Activated CD4-positive, CD25-positive, alpha-beta regulatory T cell (primary cell): Measurements from ENCODE around the gene RALGPS2.
"Not testable (repeated sequence)": the region's sequence is repeated elsewhere in the genome, so short reads cannot be mapped to it uniquely, and the experiment has no call there.

Experiments used
- DNase-seq, 4 experiments: peaks; one replicate each; lab custom pipeline; 2025; lab: John Stamatoyannopoulos, UW

Gene RALGPS2

DNA sequence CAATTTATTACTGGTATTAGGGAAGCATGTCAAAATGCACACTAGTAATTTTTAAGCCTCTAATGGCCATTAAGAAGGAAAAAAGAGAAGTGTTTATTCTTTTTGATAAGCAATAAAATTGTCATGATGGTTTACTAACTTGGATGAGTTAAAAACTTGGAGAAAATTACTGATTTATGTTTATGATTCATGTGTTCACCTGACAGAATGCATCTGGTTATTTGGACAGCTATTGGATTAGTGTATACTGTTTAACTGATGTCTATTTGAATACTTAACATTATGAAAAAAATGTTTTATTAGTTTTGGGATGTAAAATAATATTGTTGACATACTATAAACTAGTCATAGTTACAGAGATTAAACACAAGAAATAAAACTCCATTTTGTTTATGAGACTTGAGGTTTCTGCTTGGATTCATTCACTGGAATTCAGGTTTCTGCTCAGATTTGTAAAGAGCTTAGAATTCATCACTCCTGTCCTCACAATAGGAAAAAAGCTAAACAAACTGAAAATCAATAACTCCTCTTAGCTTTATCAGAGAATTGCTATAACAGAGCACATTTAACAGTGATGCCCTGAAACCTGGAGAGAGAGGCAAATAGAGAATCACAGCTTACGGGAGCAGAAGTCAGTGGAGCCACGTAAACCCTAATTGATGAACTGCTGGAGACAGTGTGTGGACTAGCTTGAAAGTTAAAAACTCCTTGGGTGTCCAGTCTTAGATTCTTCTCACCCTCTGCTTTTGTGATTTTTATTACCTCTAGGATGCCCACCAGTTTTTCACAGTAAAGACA, 56.7 kb downstream of the RALGPS2 start:
- no peak for DNase-seq

DNA sequence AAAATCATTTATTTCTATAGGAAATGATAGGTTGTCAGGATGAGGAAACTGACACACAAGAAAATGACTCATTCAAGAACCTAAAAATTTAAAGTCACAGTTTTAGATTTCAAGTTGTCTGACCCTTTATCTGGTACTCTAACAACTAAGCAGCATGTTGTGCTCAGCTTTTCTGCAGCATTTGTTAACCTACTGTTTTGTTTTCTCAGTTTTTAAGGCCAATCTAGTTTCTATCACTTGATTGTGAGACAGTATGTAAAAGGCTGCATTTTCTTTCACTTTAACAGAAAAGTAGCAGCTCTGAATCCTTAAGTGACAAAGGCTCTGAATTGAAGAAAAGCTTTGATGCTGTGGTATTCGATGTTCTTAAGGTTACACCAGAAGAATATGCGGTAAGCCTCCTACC, 59.1 kb downstream of the RALGPS2 start:
- no peak for DNase-seq

GRCh38 chr1:178792394-178792793, 67.3 kb downstream of the RALGPS2 start:
- DNase-seq = no peak

DNA sequence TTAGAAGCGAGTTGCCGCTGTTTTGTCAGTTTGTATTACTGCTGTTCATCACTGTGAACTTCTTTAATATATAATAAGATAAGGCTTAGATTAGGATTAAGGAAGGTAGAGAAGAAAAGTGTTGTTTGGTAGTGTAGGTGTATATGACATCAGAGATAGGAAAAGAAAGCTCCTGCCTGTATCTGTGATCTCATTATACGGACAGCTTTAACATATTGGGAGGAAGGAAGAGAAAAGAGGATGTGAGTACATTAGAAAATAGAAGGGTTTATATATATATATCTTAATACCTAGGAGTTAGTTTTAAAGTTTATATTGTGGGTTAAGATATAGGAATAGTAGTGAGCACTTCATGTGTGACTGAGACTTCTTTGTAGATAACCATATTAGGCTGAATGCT, 71.0 kb downstream of the RALGPS2 start:
- no peak for DNase-seq

DNA sequence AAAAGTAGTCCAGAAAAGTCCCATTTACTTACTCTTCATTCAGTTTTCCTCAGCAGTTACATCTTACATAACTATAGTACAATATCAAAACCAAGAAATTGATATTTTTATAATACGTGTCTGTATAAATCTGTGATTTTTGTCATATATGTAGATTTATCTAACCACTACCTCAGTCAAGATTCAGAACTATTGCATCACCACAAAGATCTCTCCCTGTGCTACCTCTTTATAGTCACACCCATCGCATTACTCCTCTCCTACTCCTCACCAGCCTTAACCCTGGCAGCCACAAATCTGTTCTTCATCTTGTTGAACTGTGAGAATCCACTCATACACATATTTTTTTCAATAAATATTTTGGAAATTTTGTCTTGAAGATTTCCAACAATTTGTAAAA, 72.5 kb downstream of the RALGPS2 start:
- no peak for DNase-seq

DNA sequence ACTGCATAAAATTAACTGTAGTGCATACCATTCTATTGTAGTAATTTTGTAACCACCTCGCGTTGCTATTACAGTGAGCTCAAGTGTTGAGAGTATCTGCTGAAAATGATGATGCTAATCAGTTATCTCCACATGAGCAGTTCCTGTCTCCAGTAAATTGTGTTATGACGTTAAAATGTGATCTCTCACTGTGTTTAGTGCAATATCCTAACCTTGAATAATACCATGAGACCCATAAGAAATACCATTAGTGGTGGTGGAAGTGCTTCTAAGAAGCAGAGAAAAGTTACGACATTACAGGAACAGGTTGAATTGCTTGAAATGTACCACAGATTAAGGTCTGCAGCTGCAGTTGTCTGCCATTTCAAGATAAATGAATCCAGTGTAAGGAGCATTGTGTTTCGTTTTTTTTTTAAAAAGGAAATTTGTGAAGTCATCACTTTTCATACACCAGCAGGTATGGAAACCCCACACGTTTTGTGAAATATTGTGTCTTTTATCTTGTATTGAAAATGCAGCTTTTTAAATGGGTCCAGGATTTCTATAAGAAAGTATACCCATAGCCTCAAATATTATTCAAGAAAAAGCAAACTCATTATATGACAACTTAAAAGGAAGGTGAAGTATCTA, 73.3 kb downstream of the RALGPS2 start:
- no peak for DNase-seq

DNA sequence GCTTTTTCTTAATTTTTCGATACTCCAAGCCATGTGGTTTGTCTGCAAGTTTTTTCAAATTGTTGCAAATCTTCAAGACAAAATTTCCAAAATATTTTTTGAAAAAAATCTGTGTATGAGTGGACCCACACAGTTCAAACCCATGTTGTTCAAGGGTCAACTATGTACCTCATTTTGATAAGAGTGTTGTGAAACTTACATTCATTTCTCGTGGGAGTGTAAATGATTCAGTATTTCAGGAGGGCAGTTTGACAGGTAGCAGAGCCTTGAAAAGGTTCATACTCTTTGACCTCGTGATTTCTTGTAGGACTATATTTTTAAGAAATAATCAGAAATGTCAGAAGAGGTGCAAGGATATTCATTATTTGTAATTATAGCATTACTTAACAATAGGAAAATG, 77.8 kb downstream of the RALGPS2 start:
- no peak for DNase-seq

GRCh38 chr1:178806665-178807300, 81.7 kb downstream of the RALGPS2 start:
- no peak for DNase-seq

DNA sequence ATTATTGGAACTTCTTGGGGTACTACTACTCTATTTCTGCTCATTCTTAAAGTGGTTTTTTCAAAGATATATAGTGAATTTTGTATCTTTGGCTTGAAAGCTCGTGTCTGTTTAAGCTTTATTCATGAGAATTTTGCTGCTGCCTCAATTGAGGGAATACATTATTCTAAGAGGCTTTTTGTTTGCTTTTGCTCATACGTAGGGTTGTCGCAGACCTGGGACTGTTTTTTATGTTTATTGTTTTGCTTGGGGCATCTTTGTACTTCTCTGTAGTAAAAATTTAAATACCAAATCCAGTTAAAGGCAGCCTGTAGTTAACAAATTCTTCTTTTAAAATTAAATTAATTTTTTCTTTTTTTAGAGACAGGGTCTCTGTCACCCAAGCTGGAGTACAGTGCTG, 83.5 kb downstream of the RALGPS2 start:
- DNase-seq = no peak

DNA sequence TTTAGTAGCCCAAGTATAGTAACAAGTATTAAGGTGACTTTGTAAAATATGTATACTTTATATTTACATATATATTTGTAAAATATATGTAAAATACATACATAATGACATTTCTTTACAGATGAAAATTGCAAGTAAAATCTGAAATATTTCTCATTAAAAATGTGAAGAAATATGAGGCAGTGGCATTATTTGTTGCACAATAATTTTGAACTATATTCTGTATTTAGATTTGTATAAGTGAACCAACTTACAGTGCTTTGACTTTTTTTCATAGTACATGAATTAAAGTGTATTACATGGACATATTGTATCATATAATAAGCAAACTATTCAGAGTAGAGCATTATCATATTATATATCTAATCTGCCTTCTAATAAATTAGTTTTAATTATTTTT, 85.5 kb downstream of the RALGPS2 start:
- no peak for DNase-seq

- no peak for DNase-seq
These were observed 93.4 kb downstream of the RALGPS2 start for GRCh38 chr1:178818416-178818815.

DNA sequence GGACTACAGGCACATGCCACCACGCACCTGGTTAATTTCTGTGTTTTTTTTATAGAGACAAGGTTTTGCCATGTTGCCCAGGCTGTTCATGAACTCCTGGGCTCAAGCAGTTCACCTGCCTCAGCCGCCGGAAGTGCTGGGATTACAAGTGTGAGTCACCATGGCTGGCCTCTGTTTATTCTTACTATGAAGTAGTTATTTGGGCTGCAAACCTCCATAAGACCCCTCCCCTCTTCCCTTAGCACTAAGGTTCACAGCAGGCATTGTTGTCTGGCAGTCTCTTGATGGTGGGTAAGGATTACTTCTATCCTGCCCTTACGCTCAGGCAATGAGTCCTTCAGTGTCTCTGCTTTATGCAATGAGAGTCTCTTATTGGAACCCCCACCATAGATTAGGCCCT, 94.1 kb downstream of the RALGPS2 start:
- no peak for DNase-seq

DNA sequence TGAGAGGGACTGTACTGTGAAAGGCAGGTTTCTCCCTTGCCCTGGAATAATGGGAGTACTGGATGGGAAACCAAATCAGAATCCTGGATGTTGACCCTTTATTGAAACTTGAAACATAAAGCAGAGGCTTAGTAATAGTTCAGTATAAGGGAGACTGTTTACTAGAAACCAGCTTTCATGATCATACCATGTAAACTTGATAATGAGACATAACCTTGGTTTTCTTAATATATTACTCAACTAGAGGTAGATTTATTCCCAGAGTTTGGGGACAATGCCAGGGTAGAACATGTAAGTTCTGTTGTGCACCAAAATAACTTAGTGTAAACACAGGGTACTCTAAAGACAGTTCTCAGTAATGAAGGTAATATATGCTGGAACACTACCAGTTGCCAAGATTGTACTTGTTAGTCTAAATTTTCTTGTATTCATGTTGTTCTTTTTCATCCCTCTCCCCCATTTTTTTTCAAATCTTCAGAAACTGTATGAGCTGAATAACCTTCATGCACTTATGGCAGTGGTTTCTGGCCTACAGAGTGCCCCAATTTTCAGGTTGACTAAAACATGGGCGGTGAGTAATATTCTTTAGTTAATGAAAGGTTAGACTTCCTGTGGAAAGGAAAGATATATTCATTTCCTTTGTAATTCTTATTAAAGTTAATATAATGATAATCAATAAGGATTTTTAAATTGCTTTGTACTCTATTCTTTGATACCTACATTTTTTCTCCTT, 96.3 kb downstream of the RALGPS2 start:
- no peak for DNase-seq

DNA sequence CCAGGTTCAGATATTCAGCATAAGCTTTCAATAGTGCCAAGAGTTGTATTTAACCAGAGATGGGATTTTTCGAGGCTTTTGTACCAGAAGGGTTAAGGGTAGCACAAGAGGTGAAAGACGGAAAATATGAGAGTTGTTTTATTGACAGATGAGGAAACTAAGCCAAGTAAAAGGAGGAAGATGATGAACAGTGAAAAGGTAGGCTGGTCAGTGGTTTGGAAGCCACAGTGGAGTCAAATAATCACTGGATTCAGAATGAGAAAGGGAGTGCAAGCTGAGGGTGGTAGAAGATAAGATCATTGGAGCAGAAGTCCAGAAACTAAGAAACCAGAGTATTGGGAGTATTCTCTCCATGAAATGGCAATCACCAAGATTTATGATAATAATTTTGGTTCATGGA, 100.1 kb downstream of the RALGPS2 start:
- no peak for DNase-seq

- DNase-seq = no peak
These were observed 119.4 kb downstream of the RALGPS2 start for GRCh38 chr1:178844436-178844835.

DNA sequence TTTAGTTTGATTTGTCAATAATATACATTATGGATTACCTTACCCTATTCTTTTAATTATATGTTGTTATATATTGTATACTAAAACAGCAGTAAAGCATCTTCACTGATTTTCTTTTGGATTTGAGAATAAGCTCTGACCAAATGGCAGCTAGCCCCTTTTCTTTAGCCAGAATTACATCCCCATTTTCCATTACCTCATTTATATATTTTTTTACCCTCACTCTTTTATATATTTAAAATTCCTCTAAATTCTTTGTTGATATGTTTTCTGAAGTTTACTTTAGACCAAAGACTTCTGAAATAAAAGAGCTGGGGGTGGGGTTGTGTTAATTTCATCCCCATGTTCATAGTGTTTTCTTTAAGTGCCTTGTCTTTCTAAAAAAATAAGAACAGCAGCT, 121.3 kb downstream of the RALGPS2 start:
- no peak for DNase-seq

DNA sequence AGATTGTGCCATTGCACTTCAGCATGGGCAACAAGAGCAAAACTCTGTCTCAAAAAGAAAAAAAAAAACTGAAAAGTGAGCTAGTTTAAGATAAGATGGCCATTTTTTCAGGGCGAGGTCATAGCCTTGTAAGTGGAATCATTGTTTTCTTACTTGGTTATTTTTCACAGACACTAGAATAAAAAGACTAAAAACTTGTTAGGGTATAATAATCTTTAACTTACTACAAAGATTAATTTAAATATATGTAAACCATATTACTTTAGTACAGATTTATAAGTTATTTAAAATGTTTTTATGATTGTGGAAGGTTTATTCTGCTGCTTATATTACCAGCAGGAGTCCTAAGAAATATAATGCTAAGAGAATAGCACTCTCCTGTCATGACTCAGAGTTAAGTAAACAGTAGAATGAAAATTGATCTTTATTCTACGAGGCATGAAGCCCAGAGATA, 122.4 kb downstream of the RALGPS2 start:
- DNase-seq = no peak

GRCh38 chr1:178847919-178848318, 122.9 kb downstream of the RALGPS2 start:
- not testable (repeated sequence) for DNase-seq

DNA sequence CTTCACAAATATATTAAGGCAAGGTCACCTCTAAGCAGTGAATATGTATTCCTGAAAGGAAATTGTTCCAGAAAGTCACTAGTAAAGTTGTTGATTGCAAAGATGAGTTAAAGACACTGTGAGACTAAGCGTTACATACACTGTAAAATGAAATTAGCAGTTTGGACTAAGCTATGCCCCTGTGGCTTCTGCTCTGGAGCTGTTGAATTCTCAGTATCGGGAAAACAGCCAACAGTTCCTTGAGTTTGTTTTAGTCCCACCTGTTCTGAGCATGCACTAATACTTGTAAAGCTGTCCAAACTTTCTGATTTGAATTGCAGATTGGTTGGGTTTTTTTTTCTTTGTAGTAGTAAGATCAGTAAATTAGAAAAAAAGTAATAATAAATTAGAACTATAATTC, 124.9 kb downstream of the RALGPS2 start:
- no peak for DNase-seq

DNA sequence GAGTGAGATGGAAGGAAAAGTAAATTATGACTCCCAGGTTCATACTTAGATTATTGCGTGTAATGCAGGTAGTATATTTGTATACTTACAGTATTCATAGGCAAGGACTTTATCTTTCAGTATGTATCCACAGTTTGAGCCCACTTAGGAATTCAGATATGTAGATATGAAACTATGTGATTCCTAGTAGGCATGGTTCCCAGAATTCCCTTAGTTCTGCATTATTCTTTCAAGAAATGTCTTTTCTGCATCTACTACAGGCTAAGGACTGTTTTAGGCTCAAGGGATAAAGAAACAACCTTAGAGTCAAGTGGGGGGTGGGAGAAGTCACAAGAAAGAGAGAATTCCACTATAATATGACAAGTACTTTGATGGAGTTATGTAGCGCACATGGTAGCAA, 132.1 kb downstream of the RALGPS2 start:
- DNase-seq = no peak

GRCh38 chr1:178862416-178862815, 137.4 kb downstream of the RALGPS2 start:
- no peak for DNase-seq

DNA sequence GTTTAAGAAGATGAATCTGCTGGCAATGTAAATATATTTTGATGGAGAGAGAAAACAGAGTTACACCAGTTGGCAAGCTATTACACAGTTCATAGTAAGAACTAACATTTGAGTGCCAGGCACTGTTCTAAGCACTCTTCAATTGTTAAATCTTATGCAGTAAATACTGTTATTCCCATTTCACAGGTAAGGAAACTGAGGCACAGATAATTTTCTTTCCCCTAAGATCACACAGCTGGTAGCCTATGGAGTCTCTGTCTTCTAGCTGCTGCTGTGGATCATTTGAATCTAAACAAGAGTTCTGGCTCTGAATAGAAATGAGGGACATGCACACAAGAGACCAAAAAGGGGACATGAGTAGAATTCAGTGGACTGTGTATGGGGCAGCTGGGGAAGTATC, 137.8 kb downstream of the RALGPS2 start:
- DNase-seq = no peak

- DNase-seq = no peak
These were observed 139.3 kb downstream of the RALGPS2 start for GRCh38 chr1:178864326-178864725.
